Measurements from ENCODE around the gene ZNF77. TPM values are rescaled to one million over a fixed set of nuclear protein-coding genes. Genes with fewer than 3 reads are reported as not detected.

Gene ZNF77
- total and polyA plus RNA-seq, 2 donors (not counting 1 experiment from before 2014, with no cell fraction given) = 4.0 to 6.4 TPM

- Histone ChIP-seq H3K36me3 (replicated peaks in 1 of 2; ENCODE audit: control extremely low read depth in 1 of 2, control insufficient read depth in 1 of 2, extremely low read depth in 1 of 2, insufficient read depth in 2 of 2, low read length in 1 of 2) (peaks cover 0 to 2% of the 10 kb centered on the region in 2 experiments), H2AFZ (ENCODE audit: insufficient read depth, low read depth, low read length, poor library complexity, severe bottlenecking) (peak overlapping the region; percentile 78)
These were observed 5.7 kb upstream of the ZNF77 start for GRCh38 chr19:2950286-2951124.

More at GRCh38 chr19:2950286-2951124, 5.7 kb upstream of the ZNF77 start:
- Histone ChIP-seq H3K27ac (ENCODE audit: low read length in 2 of 2) (peak overlapping the region; percentile 92 to 98), H3K79me2 (ENCODE audit: control insufficient read depth, insufficient read depth, low read length) (peaks cover 6% of the 10 kb centered on the region), H3K27me3 (replicated peaks in 1 of 4; ENCODE audit: control extremely low read depth in 1 of 4, control insufficient read depth in 3 of 4, insufficient read depth in 4 of 4, low read length in 3 of 4) (no peaks in the 10 kb centered on the region), H3K4me3 (ENCODE audit: control extremely low read depth in 1 of 5, extremely low read depth in 1 of 5, insufficient read depth in 1 of 5, low read depth in 2 of 5, low read length in 4 of 5) (peak overlapping the region; percentile 73 to 91 (median 84)), H3K9me3 (ENCODE audit: control extremely low read depth in 1 of 3, control insufficient read depth in 2 of 3, insufficient read depth in 1 of 3, low read length in 2 of 3) (no peaks in the 10 kb centered on the region), H3K4me2 (replicated peaks; ENCODE audit: low read depth, low read length, poor library complexity, severe bottlenecking) (peak overlapping the region; percentile 69), H3K9ac (ENCODE audit: low read length) (peak overlapping the region; percentile 81), H4K20me1 (ENCODE audit: control insufficient read depth, insufficient read depth, low read length, poor library complexity, severe bottlenecking) (no peaks in the 10 kb centered on the region), H3K4me1 (ENCODE audit: control insufficient read depth in 2 of 2, insufficient read depth in 2 of 2, low read length in 2 of 2) (peaks cover 8 to 21% of the 10 kb centered on the region in 2 donors)
- H3K4me3 Mint-ChIP-seq = peak overlapping the region; percentile 94
- H3K4me1 Mint-ChIP-seq = peaks cover 28% of the 10 kb centered on the region
- WGBS (ENCODE audit: insufficient coverage) = 0% methylated on average over 49 of the region's 53 CpGs
- intact Hi-C loops (cut with micrococcal nuclease) = loop anchor here (1.0 to 2.0 kb wide), 10 partner anchors 26 to 235 kb away; partner anchors contain the start of genes GNA11, NCLN, TLE6 and ZNF555
- peak overlapping the region; percentile 99 for H3K27ac Mint-ChIP-seq
- POLR2A ChIA-PET = interaction anchor here (0.6 to 1.9 kb wide), 11 partner anchors 9 to 256 kb away, joined by 3 to 8 read pairs (median 4); partner anchors contain the start of genes NCLN, ZNF555 and ZNF57
- H3K9me3 Mint-ChIP-seq (ENCODE audit: insufficient read depth) = no peaks in the 10 kb centered on the region
- CTCF ChIA-PET = interaction anchor here (0.6 to 4.9 kb wide), 38 partner anchors 9 to 812 kb away, joined by 3 to 58 read pairs (median 4); partner anchors contain the start of genes GNA11, MRPL54, TLE6 and ZNF57
- ATAC-seq (ENCODE audit: low read depth) = peak; percentile 94
- no peaks in the 10 kb centered on the region for H3K27me3 Mint-ChIP-seq
- TF ChIP-seq CTCF (IDR thresholded peaks at IDR 0.05) = no peak
- TF ChIP-seq EZH2 (IDR thresholded peaks at IDR 0.05; ENCODE audit: borderline replicate concordance, insufficient read depth, low read depth, low read length, poor library complexity, severe bottlenecking) = no peak
- peak; percentile 100 for DNase-seq

Data from B cell (primary cell).